ENCODE data around the gene ARFGAP1. TPM values are rescaled to one million over a fixed set of nuclear protein-coding genes. Genes with fewer than 3 reads are reported as not detected.

The ARFGAP1 gene
- total and polyA plus RNA-seq, 2 donors (not counting 3 experiments of a cell fraction or from before 2014, with no cell fraction given) = 93.7 to 126 TPM

GRCh38 chr20:63240004-63240403, 32.6 kb upstream of the ARFGAP1 start:
- no TSS peak for BruUV-seq (replicated peaks)
- CTCF ChIA-PET = interaction anchor here (11.0 kb wide), 1 partner anchor 16 kb away, joined by 116 read pairs; no protein-coding TSS in a partner anchor
- intact Hi-C loops (cut with micrococcal nuclease) = no loop called here

More at GRCh38 chr20:63240004-63240403, 32.6 kb upstream of the ARFGAP1 start:
- Histone ChIP-seq H3K9me3 (replicated peaks; ENCODE audit: control insufficient read depth, insufficient read depth, low read length) (no peaks in the 10 kb centered on the region), H3K4me1 (ENCODE audit: control insufficient read depth, extremely low read depth, insufficient read depth, low read length) (no peaks in the 10 kb centered on the region), H3K27me3 (ENCODE audit: control insufficient read depth in 2 of 2, insufficient read depth in 2 of 2, low read length in 2 of 2) (no peaks in the 10 kb centered on the region), H4K20me1 (replicated peaks; ENCODE audit: control insufficient read depth, extremely low read depth, insufficient read depth, low read length) (no peaks in the 10 kb centered on the region), H3K36me3 (ENCODE audit: control insufficient read depth in 2 of 2, extremely low read depth in 1 of 2, insufficient read depth in 2 of 2, low read length in 2 of 2) (no peaks in the 10 kb centered on the region), H3K4me3 (replicated peaks in 1 of 3; ENCODE audit: insufficient read depth in 1 of 3, low read depth in 1 of 3, low read length in 3 of 3) (no peak overlapping the region), H3K9ac (replicated peaks; ENCODE audit: extremely low read depth, insufficient read depth, low read length) (no peak overlapping the region), H3K9me1 (replicated peaks; ENCODE audit: control insufficient read depth, extremely low read depth, insufficient read depth, low read length) (no peaks in the 10 kb centered on the region), H3K79me2 (ENCODE audit: control insufficient read depth, insufficient read depth, low read length) (no peaks in the 10 kb centered on the region), H3K4me2 (ENCODE audit: insufficient read depth, low read length) (no peak overlapping the region), H3K27ac (ENCODE audit: insufficient read depth, low read depth, low read length) (no peak overlapping the region), H2AFZ (ENCODE audit: low read depth, low read length) (no peak overlapping the region)
- DNase-seq (ENCODE audit: low read depth, low spot score) (no peak), FAIRE-seq (no peak)
- TF ChIP-seq JUN (IDR thresholded peaks at IDR 0.05; ENCODE audit: borderline replicate concordance, insufficient read depth, insufficient read length, low read depth) (no peak), FOS (IDR thresholded peaks at IDR 0.05; ENCODE audit: borderline replicate concordance, insufficient read depth, low read length) (no peak), POLR2AphosphoS5 (IDR thresholded peaks at IDR 0.05; ENCODE audit: insufficient read depth, low read depth, low read length) (no peak), MYC (IDR thresholded peaks at IDR 0.05; ENCODE audit: low read depth, low read length) (no peak), EZH2 (IDR thresholded peaks at IDR 0.05; ENCODE audit: borderline replicate concordance, low read depth, low read length, severe bottlenecking) (no peak), GATA2 (IDR thresholded peaks at IDR 0.05; ENCODE audit: insufficient read depth, insufficient read length, low read depth, low read length) (no peak), POLR2A (IDR thresholded peaks at IDR 0.05; ENCODE audit: low read depth, low read length) (no peak)
- TF ChIP-seq, protein P1, sequence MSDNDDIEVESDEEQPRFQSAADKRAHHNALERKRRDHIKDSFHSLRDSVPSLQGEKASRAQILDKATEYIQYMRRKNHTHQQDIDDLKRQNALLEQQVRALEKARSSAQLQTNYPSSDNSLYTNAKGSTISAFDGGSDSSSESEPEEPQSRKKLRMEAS (IDR thresholded peaks at IDR 0.05; ENCODE audit: insufficient read depth, insufficient read length) = no peak
- TF ChIP-seq, protein P2, sequence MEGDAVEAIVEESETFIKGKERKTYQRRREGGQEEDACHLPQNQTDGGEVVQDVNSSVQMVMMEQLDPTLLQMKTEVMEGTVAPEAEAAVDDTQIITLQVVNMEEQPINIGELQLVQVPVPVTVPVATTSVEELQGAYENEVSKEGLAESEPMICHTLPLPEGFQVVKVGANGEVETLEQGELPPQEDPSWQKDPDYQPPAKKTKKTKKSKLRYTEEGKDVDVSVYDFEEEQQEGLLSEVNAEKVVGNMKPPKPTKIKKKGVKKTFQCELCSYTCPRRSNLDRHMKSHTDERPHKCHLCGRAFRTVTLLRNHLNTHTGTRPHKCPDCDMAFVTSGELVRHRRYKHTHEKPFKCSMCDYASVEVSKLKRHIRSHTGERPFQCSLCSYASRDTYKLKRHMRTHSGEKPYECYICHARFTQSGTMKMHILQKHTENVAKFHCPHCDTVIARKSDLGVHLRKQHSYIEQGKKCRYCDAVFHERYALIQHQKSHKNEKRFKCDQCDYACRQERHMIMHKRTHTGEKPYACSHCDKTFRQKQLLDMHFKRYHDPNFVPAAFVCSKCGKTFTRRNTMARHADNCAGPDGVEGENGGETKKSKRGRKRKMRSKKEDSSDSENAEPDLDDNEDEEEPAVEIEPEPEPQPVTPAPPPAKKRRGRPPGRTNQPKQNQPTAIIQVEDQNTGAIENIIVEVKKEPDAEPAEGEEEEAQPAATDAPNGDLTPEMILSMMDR (IDR thresholded peaks at IDR 0.05; ENCODE audit: extremely low read depth in 1 of 2, insufficient read depth in 1 of 2, low read depth in 1 of 2, low read length in 2 of 2) = no peak
- POLR2A ChIA-PET = no interaction called here
- dilution Hi-C loops (cut with MboI; ENCODE audit: extremely low pct_ligation_motif_present, low sequenced_read_pairs) = no loop called here
